HUES48 (cell line): Measurements from ENCODE around the gene TPGS2.

Experiments
- H3K27ac ChIP-seq: one replicate; pipeline ENCODE4 v1.7.0; 2013; ENCODE audit warnings: low read depth, low read length, inconsistent platforms
- H3K27me3 ChIP-seq: 2 replicates; pipeline ENCODE4 v1.6.1; 2013; ENCODE audit warnings: mild to moderate bottlenecking, low read length; ENCODE audit not compliant: control insufficient read depth, insufficient read depth
- H3K36me3 ChIP-seq: 2 replicates; pipeline ENCODE4 v1.6.1; 2013; ENCODE audit warnings: low read length; ENCODE audit not compliant: control insufficient read depth, insufficient read depth
- H3K4me1 ChIP-seq: 2 replicates; pipeline ENCODE4 v1.6.1; 2013; ENCODE audit warnings: mild to moderate bottlenecking, low read length; ENCODE audit not compliant: control insufficient read depth, insufficient read depth
- H3K4me3 ChIP-seq: 2 replicates; pipeline ENCODE4 v1.5.1; 2013; ENCODE audit warnings: mild to moderate bottlenecking, low read depth, low read length
- H3K9ac ChIP-seq: 2 replicates; pipeline ENCODE4 v1.6.1; 2013; ENCODE audit warnings: mild to moderate bottlenecking, low read depth, low read length, moderate library complexity
- H3K9me3 ChIP-seq: 2 replicates; pipeline ENCODE4 v1.6.1; 2013; ENCODE audit warnings: low read length; ENCODE audit not compliant: control insufficient read depth, insufficient read depth

TPGS2 gene

DNA sequence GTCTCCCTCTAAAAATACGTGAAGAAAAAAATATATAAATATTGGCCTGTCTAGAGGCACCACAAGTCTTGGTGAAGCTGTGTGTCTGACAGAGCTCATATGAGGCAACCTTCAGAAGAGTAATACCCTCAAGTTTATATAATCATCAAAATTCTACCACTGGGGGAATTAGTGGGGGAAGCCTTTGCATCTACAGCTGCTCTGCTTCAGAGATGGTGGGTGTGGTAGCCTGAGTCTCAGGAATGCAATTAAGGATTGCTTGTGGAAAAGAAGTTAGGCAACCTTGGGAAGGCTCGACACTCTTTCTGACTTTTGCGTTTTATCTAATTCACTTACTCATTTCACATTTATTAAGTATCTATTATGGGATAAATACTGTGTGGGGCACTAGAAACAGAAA lies 17.4 kb downstream of the TPGS2 start:
- no peak overlapping the region for H3K9ac ChIP-seq
- H3K36me3 ChIP-seq: peaks cover 63% of the 10 kb centered on the region
- H3K27me3 ChIP-seq: no peaks in the 10 kb centered on the region
- H3K27ac ChIP-seq: no peak overlapping the region
- H3K4me1 ChIP-seq: no peaks in the 10 kb centered on the region
- H3K9me3 ChIP-seq: no peaks in the 10 kb centered on the region
- no peak overlapping the region for H3K4me3 ChIP-seq

DNA sequence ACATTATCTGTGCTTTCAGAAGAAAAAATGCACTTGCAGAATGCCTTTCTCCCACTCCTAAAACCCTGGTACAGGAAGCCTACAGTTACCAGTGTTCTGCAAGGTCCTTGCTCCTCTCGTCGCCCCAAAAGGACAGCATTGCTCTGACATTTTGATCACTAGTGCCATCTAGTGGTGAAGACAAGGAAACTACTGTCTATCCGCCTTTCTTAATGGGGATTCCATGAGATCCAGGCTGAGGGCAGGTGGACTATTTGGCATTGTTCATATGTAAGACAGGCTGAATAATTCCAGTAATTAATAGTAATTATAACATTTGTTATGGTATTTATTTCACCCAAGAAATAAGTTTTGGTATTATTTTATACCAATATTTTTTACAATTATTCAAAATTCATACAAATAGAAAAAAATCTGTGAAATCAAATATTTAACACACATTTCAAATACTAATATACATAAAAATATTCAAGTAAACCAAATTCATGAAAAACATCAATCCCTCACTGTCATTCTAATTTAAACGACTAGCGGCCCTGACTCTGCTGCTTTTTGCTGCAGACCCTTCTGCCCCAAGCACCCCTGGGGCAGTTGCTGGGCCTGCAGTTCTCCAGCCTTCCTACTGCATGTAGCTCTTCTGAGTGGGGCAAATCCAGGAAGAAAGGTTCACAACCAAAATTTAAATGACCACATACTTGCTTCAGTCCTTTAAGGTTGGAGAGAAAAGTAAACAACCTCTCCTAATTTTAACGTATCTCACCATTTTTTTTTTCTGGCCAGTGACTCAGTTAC lies 19.0 kb downstream of the TPGS2 start:
- H3K27ac ChIP-seq: no peak overlapping the region
- no peak overlapping the region for H3K4me3 ChIP-seq
- no peaks in the 10 kb centered on the region for H3K27me3 ChIP-seq
- H3K4me1 ChIP-seq: no peaks in the 10 kb centered on the region
- H3K9ac ChIP-seq: no peak overlapping the region
- H3K9me3 ChIP-seq: no peaks in the 10 kb centered on the region
- H3K36me3 ChIP-seq: peaks cover 62% of the 10 kb centered on the region

DNA sequence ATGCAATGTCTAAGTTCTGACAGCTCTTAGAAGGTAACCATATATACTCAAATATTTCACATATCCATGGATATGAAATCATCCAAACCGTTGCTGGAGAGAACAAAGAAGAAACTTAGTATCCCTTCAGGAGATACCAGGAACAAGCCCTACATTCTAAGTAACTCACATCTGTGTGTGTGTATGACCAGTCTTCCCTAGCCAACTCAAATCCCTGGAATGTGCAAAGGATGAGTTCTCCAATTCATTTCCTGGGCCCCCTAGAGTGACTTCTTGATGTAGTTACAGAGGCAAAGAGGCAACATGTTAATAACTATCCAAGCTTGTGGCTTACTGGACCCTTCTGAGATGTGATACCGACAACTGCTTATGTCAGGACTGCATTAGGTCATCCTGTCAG lies 20.1 kb downstream of the TPGS2 start:
- peaks cover 62% of the 10 kb centered on the region for H3K36me3 ChIP-seq
- no peaks in the 10 kb centered on the region for H3K27me3 ChIP-seq
- H3K4me1 ChIP-seq: no peaks in the 10 kb centered on the region

DNA sequence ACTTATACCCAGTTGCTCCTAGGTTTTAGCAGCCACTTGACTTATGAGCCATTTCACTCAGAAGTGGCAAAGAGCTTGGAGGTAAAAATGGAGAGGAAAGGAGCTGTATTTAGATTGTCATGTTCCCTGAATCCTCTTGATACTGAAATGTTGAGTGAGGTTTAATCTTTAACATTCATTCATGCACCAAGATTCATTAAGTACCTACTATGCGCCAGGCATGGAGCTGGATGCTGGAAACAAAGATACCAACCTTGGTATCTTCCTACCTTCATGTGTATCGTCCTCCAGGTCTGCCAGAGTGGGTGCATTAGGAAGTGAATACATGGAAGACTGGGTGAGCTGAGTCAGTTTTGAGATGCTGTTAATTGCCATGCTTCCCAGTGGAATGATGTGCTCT lies 23.7 kb downstream of the TPGS2 start:
- no peak overlapping the region for H3K27ac ChIP-seq

More for the DNA sequence above, 20.1 kb downstream of the TPGS2 start:
- Histone ChIP-seq H3K9ac (no peak overlapping the region), H3K9me3 (no peaks in the 10 kb centered on the region), H3K27ac (no peak overlapping the region), H3K4me3 (no peak overlapping the region)

DNA sequence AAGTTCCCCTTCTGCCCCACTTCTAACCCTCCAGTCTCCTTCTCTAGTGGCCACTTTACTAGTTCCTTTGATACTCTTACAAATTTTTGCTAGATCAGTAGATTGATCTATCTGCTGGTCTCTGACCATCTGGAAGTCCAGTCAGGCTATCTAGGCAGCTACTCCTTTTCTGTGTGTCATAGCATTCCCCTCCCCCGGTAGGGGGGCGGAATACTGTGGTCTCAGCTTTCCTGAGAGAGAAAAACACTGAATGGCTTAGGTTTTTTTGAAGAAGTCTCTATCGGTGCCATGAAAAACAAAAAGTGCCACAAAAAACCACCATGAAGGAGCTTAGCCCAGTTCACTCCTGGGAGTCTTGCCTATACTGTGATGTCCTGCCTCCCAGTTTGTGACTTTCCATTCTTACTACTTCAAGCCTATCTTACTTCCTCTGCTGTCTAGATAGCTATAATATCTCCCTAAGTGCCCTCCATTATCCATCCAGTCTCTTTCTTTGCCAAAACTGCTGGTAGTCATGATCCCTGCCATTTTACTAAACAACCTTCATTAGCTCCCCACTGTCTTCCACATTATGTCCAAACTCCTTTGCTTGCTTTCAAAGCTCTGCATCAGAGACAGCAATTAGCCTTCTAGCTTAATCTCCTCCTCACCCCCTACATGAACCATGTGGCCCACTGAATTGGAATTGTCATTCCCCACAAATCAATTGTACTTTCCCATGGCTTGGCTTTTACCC lies 29.9 kb downstream of the TPGS2 start:
- Histone ChIP-seq H3K27ac (no peak overlapping the region), H3K27me3 (no peaks in the 10 kb centered on the region), H3K9ac (no peak overlapping the region), H3K9me3 (no peaks in the 10 kb centered on the region), H3K4me1 (no peaks in the 10 kb centered on the region), H3K4me3 (no peak overlapping the region), H3K36me3 (peaks cover 93% of the 10 kb centered on the region)

More for the DNA sequence above, 23.7 kb downstream of the TPGS2 start:
- H3K4me3 ChIP-seq: no peak overlapping the region
- peaks cover 71% of the 10 kb centered on the region for H3K36me3 ChIP-seq
- no peak overlapping the region for H3K9ac ChIP-seq
- H3K9me3 ChIP-seq: no peaks in the 10 kb centered on the region
- no peaks in the 10 kb centered on the region for H3K4me1 ChIP-seq
- no peaks in the 10 kb centered on the region for H3K27me3 ChIP-seq

DNA sequence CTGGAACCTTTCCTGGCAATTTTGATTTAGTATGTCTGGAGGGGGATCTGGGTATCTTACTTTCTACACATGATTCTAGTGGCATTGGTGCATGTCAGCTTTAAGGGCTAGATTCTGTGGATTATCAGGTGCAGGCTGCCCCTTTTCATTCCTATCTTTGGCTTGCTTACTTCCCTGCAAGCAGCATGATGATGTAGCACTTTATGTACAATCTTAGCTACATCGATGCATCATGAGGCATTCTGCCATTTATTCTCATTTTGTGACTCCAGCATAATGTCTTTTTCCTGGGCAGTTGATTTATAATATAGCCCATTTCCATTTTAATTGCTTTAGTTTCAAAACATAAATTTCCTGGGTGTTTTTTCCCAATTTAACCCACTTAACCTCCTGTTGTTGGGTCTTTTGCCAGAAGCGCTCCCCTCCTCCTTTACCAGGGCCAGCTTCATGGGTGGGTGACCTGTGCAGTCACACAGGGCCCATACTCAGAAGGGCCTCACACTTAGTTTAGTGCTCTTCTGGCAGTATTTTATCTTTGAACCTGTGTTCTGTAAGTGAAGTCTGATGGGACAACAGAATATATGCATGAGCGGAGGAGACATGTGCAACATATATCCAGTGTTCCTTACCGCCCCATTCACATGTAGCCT lies 36.0 kb downstream of the TPGS2 start:
- Histone ChIP-seq H3K36me3 (peaks cover 55% of the 10 kb centered on the region), H3K4me3 (no peak overlapping the region)

DNA sequence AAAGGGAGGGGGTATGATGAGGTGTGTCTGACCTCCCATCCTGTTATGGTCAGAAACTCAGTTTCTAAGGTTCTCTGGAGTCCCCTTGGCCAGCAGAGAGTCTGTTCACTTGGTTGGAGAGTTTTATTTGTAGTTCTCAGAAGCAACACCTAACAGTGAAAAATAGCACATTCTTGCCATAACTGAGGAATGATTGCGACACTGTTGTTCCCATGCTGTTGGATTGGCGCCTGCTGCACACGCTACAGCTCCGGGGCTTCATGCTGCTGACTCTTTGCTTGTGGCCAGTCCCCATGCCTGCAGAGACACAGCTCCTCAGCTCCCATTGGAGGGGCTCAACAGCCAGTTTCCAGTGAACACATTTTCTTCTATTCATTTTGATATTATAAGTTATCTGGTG lies 42.1 kb downstream of the TPGS2 start:
- H3K36me3 ChIP-seq: 0 out of 2 replicates have a peak, but pooled peaks cover 5% of the 10 kb centered on the region

More for the DNA sequence above, 36.0 kb downstream of the TPGS2 start:
- Histone ChIP-seq H3K27me3 (no peaks in the 10 kb centered on the region), H3K4me1 (no peaks in the 10 kb centered on the region), H3K27ac (no peak overlapping the region), H3K9ac (no peak overlapping the region; the same call in 1 of the 2 replicates), H3K9me3 (no peaks in the 10 kb centered on the region)

DNA sequence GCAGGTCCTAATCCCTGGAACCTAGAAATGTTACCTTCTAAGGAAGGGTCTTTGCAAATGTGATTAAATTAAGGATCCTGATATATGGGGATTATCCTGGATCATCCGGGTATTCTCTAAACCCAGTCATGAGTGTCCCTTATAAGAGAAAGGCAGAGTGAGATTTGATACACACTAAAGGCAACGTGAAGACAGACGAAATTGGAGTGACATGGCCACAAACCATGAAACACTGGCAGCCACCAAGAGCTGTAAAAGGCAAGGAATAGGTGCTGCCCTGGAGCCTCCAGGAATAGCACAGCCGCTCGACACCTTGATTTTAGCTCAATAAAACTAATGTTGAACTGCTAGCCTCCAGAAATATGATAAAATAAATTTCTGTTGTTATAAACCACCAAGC lies 45.0 kb downstream of the TPGS2 start:
- no peak overlapping the region for H3K4me3 ChIP-seq

More for the DNA sequence above, 42.1 kb downstream of the TPGS2 start:
- Histone ChIP-seq H3K4me1 (no peaks in the 10 kb centered on the region; the same call in 1 of the 2 replicates), H3K9me3 (no peaks in the 10 kb centered on the region), H3K4me3 (no peak overlapping the region), H3K27ac (no peak overlapping the region), H3K9ac (no peak overlapping the region), H3K27me3 (no peaks in the 10 kb centered on the region)

DNA sequence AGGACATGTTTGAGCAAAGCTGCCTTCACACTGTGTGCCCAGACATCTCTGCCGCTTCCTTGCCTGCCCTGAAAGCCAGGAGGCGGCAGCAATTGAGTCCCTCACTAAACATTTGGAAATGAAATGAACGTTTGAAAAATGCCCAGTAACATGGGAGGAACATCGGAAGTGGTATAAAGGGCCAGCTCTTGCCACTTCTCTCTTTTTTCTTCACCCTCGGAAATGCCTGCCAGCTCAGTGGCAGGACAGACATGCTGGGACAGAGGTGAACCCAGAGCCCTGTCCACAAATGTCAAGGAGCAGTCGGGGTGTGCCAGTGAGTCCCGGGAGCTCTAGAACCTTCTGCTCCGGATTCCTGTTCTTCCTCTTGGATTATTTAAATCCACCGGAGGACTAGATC lies 46.1 kb downstream of the TPGS2 start:
- Histone ChIP-seq H3K4me1 (no peaks in the 10 kb centered on the region; the same call in 1 of the 2 replicates), H3K27me3 (no peaks in the 10 kb centered on the region), H3K36me3 (peaks cover 7% of the 10 kb centered on the region; the same call in 1 of the 2 replicates), H3K9ac (no peak overlapping the region), H3K9me3 (no peaks in the 10 kb centered on the region), H3K27ac (no peak overlapping the region), H3K4me3 (no peak overlapping the region)

More for the DNA sequence above, 45.0 kb downstream of the TPGS2 start:
- H3K27ac ChIP-seq: no peak overlapping the region
- peaks cover 7% of the 10 kb centered on the region; the same call in 1 of the 2 replicates for H3K36me3 ChIP-seq
- H3K27me3 ChIP-seq: no peaks in the 10 kb centered on the region
- no peak overlapping the region for H3K9ac ChIP-seq
- no peaks in the 10 kb centered on the region for H3K9me3 ChIP-seq
- no peaks in the 10 kb centered on the region; the same call in 1 of the 2 replicates for H3K4me1 ChIP-seq

DNA sequence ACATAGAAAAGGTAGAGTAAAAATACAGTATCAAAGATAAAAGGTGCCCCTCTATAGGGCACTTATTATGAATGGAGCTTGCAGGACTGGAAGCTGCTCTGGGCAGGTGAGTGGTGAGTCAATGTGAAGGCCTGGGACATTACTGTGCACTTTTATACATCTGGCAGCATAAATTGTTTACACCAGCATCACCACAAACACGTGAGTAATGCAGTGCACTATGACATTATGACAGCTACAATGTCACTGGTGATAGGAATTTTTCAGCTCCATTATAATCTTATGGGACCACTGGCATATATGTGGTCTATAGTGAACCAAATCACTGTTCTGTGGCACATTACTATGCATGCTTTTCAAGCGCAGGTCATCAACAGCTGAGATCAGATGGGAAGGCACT lies 48.1 kb downstream of the TPGS2 start:
- Histone ChIP-seq H3K4me3 (no peak overlapping the region), H3K9me3 (no peaks in the 10 kb centered on the region), H3K9ac (no peak overlapping the region), H3K27me3 (no peaks in the 10 kb centered on the region), H3K36me3 (peaks cover 7% of the 10 kb centered on the region; the same call in 1 of the 2 replicates), H3K4me1 (no peaks in the 10 kb centered on the region), H3K27ac (no peak overlapping the region)
